GM10847 (cell line): Measurements from ENCODE around the gene IL23A.

Experiments
- POLR2A ChIP-seq: IDR thresholded peaks from 2 replicates; pipeline ENCODE4 v1.6.1; 2011; ENCODE audit not compliant: insufficient read length; ENCODE audit errors: extremely low read depth

IL23A gene

DNA sequence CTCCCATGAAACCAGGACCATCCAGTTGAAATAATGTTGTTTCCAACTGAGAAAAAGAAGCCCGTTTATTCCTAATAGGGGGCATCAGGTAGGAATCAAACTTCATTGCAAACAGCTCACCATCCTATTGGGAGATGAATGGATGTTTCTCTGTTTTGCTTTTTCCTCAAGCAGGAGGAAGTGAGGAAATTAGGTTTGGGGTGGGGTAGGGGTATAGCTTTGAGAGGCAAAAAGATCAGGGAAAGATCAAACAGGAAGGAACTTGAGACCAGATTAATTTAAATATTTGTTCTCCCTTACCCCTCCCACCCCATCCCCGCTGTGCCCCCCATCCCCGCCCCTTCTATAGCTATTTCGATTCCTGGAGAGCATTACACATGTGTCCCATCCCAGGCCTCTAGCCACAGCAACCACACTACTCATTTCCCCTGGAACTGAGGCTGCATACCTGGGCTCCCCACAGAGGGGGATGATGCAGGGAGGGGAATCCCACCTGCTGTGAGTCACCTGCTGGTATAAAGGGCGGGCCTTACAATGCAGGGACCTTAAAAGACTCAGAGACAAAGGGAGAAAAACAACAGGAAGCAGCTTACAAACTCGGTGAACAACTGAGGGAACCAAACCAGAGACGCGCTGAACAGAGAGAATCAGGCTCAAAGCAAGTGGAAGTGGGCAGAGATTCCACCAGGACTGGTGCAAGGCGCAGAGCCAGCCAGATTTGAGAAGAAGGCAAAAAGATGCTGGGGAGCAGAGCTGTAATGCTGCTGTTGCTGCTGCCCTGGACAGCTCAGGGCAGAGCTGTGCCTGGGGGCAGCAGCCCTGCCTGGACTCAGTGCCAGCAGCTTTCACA, at the start of gene IL23A:
IL23A (plus strand) TSS at position 577 of the 850 bp plus-strand sequence; CDS start at position 738, 161 bp downstream.
- TF ChIP-seq POLR2A, result no peak

GRCh38 chr12:56293795-56294194, 44.9 kb upstream of the IL23A start:
- TF ChIP-seq POLR2A, result no peak

- TF ChIP-seq POLR2A, result no peak
Measured at GRCh38 chr12:56296295-56296694, 42.4 kb upstream of the IL23A start.

GRCh38 chr12:56297400-56297799, 41.3 kb upstream of the IL23A start:
- TF ChIP-seq POLR2A, result no peak

- TF ChIP-seq POLR2A, result no peak
Measured at GRCh38 chr12:56298828-56299227, 39.9 kb upstream of the IL23A start.

- no peak for TF ChIP-seq POLR2A
Measured at GRCh38 chr12:56299308-56299852, 39.3 kb upstream of the IL23A start.

DNA sequence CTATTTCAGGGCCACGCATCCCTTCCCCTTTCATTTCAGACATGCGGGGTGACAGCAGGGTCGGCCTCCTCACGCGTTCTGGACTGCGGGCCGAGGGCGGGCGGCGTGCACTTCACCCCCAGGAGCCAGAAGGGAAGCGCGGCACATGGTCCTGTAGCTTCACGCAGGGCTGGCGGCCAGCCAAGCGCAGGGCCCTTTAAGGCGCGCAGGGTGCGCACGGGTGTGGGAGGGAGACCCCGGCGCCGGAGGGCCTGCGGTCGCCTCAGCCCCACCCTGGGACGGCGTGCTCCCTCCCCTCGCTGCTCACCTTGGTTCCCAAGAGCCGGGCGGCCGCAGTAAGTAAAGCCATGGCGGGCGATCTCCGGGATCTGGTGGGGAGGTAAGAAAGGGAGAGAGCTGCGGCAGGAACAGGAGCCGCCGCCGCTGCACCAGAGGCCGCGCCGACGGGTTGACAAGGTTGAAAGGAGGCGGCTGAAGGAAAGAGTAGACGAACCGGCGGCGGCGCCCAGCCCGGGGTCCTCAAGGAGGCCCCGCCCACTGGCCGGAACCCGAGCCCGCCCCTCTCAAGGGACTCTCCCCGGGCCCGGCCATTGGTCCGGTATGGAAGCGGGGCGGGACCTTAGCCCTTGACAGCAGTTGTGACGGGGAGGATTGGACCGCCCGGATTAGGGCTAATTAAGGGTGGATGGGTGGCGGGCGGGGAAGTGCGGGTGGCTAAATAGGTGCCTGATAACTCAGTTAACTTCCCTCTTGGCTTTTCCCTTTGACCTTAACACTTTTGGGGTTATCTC, 38.6 kb upstream of the IL23A start, which contains the start of gene CS:
CS (minus strand) TSS at position 478 of the 791 bp plus-strand sequence; CDS start at position 349, 129 bp downstream.
- TF ChIP-seq POLR2A, result peak; percentile 50

GRCh38 chr12:56300644-56301464, 37.8 kb upstream of the IL23A start:
- TF ChIP-seq POLR2A, result no peak

DNA sequence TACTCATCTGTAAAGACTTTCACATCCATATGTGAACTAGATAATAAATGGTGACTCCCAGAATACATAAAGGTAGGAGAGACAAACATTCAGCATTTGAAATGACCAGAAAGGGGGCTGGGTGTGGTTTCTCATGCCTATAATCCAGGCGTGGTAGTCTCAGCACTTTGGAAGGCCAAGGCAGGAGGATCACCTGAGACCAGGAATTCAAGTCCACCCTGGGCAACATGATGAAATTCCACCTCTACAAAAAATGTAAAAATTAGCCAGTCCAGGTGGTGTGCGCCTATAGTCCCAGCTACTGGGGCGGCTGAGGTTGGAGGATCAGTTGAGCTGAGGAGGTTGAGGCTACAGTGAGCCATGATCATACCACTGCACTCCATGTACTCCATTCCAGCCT, 34.4 kb upstream of the IL23A start:
- TF ChIP-seq POLR2A, result no peak

GRCh38 chr12:56304872-56305590, 33.7 kb upstream of the IL23A start:
- no peak for TF ChIP-seq POLR2A

DNA sequence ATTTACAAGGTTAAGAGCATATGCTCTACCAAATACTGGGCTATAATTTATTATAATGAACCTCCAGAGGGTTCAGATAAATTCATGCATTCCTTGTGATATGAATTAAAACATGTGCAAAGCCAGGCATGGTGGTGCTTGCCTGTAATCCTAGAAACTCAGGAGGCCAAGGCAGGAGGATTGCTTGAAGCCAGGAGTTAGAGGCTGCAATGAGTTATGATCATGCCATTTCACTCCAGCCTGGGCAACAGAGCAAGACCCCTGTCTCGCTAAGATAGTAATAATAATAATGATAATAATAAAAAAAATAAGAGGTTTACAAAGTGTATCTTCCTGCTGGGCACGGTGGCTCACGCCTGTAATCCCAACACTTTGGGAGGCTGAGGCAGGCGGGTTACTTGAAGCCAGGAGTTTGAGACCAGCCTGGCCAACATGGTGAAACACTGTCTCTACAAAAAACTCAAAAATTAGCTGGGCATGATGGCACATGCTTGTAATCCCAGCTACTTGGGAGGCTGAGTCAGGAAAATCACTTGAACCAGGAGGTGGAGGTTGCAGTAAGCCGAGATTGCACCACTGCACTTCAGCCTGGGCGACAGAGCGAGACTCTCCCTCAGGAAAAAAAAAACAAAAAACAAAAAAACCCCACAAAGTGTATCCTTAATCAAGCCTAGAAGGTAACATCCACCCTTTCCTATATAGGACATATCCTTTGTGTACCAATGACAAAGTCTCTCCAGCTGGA, 31.3 kb upstream of the IL23A start:
- TF ChIP-seq POLR2A, result no peak

GRCh38 chr12:56308714-56309113, 30.0 kb upstream of the IL23A start:
- TF ChIP-seq POLR2A, result no peak

GRCh38 chr12:56311003-56311402, 27.7 kb upstream of the IL23A start:
- no peak for TF ChIP-seq POLR2A

GRCh38 chr12:56315249-56315621, 23.4 kb upstream of the IL23A start:
- no peak for TF ChIP-seq POLR2A
